Vagina (tissue), 2 donors: ENCODE measurements around the gene LCLAT1.

Experiments used
- CTCF ChIP-seq, 3 experiments: fragments of 450-650 bp in 2 of 3; fragments of 200-600 bp in 1 of 3; sonication (generic) in 1 of 3; IDR thresholded peaks; one replicate each; pipeline ENCODE4 v1.5.1; 2017 to 2019; ENCODE audit warnings: antibody characterized with exemption in 3 of 3, mild to moderate bottlenecking in 2 of 3, moderate library complexity in 2 of 3
- POLR2A ChIP-seq, 2 donors: fragments of 450-650 bp; IDR thresholded peaks; one replicate each; pipeline ENCODE4 v1.6.1; 2017; ENCODE audit warnings: antibody characterized with exemption in 2 of 2, mild to moderate bottlenecking in 2 of 2, moderate library complexity in 2 of 2

GRCh38 chr2:30436859-30437435 is 10.1 kb upstream of the LCLAT1 start:
- TF ChIP-seq CTCF (IDR thresholded peaks at IDR 0.05) (no peak), POLR2A (IDR thresholded peaks at IDR 0.05) (no peak)
